ENCODE data around the gene PPTC7. TPM values are rescaled to one million over a fixed set of nuclear protein-coding genes. Genes with fewer than 3 reads are reported as not detected.
"Not testable (repeated sequence)": the region's sequence is repeated elsewhere in the genome, so short reads cannot be mapped to it uniquely, and the experiment has no call there.

PPTC7 gene
- total RNA-seq, 2 donors from 2014 or later, result 40.4 to 46.7 TPM

DNA sequence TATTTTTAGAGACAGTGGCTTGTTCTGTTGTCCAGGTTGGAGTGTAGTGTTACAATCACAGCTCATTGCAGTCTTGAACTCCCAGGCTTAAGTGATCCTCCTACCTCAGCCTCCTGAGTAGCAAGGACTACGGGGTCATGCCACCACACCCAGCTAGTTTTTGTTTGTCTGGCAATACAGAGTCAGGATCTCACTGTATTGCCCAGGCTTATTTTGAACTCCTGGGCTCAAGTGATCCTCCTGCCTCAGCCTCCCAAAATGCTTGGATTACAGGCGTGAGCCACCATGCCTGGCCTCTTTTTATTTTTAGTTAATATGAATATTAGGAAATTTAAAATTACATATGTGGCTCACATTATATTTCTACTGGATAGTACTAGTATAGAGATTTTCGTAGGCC, 28.9 kb downstream of the PPTC7 start:
- peaks cover 0 to 10% of the 10 kb centered on the region in 2 donors for H3K9me3 Mint-ChIP-seq
- ATAC-seq (no peak), DNase-seq (ENCODE audit: low spot score in 2 of 2) (no peak)
- no peak overlapping the region for H3K27ac Mint-ChIP-seq
- H3K36me3 Mint-ChIP-seq, result peaks cover 0 to 36% of the 10 kb centered on the region in 2 donors

- peak overlapping the region in 1 of 2 donors; percentile 84 for H3K27ac Mint-ChIP-seq
- peaks cover 0 to 24% of the 10 kb centered on the region in 2 donors for H3K36me3 Mint-ChIP-seq
- no peak for ATAC-seq
- no peaks in the 10 kb centered on the region for H3K9me3 Mint-ChIP-seq
- DNase-seq (ENCODE audit: low spot score in 2 of 2), result no peak
Measured at GRCh38 chr12:110550981-110551380, 32.1 kb downstream of the PPTC7 start.

DNA sequence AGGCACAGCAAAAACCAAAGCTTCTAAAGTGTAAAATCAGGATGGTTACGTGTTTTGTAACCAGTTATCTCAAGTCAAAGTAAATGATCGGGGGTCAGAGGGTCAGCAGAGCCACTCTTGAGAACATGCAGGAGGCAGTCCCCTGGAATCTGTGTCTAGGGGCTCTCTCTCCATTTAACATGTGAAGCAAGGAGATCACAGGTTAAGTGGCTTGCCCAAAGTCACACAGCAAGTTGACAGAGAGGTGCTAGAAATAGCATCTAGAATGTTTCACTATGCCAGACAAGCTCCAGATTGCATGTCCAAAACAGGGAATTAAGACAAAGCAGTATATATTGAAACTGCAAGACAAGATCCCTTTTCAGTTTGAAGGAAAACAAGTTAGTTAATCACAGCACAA, 33.4 kb downstream of the PPTC7 start:
- Mint-ChIP-seq H3K27ac (peak overlapping the region in 1 of 2 donors; percentile 30), H3K36me3 (peaks cover 0 to 30% of the 10 kb centered on the region in 2 donors)
- ATAC-seq, result no peak

GRCh38 chr12:110548678-110549077, 34.4 kb downstream of the PPTC7 start:
- DNase-seq (ENCODE audit: low spot score in 2 of 2) (no peak), ATAC-seq (no peak)
- peaks cover under 1 to 32% of the 10 kb centered on the region in 2 donors for H3K36me3 Mint-ChIP-seq
- H3K27ac Mint-ChIP-seq, result no peak overlapping the region
- H3K9me3 Mint-ChIP-seq, result no peaks in the 10 kb centered on the region

More for the DNA sequence above, 33.4 kb downstream of the PPTC7 start:
- no peaks in the 10 kb centered on the region for H3K9me3 Mint-ChIP-seq
- DNase-seq (ENCODE audit: low spot score in 2 of 2), result no peak

GRCh38 chr12:110547090-110547489, 36.0 kb downstream of the PPTC7 start:
- H3K36me3 Mint-ChIP-seq, result peaks cover 9 to 38% of the 10 kb centered on the region in 2 donors
- no peak for ATAC-seq
- H3K9me3 Mint-ChIP-seq, result no peaks in the 10 kb centered on the region
- H3K27ac Mint-ChIP-seq, result peak overlapping the region in 1 of 2 donors; percentile 74
- no peak for DNase-seq (ENCODE audit: low spot score in 2 of 2)

- H3K36me3 Mint-ChIP-seq, result peaks cover 9 to 32% of the 10 kb centered on the region in 2 donors
- ATAC-seq (no peak), DNase-seq (ENCODE audit: low spot score in 2 of 2) (no peak)
- no peaks in the 10 kb centered on the region for H3K9me3 Mint-ChIP-seq
- H3K27ac Mint-ChIP-seq, result peak overlapping the region in 1 of 2 donors; percentile 52
Measured at GRCh38 chr12:110546339-110546738, 36.8 kb downstream of the PPTC7 start.

DNA sequence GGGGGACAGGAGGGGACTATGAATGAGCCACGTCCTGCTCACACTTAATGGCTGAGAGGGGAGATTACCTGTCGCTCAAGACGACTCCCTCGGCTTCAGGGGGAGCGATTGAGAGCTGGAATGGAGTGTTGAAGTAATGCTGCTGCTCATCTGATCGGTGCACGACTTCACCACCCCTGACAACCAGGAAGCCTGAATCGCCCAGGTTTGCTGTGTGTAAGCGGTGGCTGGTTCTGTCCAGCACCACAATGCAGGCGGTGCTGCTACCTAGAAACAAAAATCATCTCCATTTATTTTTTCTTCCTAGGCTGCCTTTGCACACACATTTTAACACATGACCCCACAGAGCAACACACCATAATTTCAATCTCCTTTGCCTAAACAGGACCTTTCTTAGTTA, 37.3 kb downstream of the PPTC7 start:
- Mint-ChIP-seq H3K9me3 (no peaks in the 10 kb centered on the region), H3K36me3 (peaks cover 9 to 30% of the 10 kb centered on the region in 2 donors), H3K27ac (no peak overlapping the region)
- ATAC-seq, result no peak
- no peak for DNase-seq (ENCODE audit: low spot score in 2 of 2)

GRCh38 chr12:110545259-110545658, 37.9 kb downstream of the PPTC7 start:
- Mint-ChIP-seq H3K27ac (peak overlapping the region in 1 of 2 donors; percentile 60), H3K36me3 (peaks cover 9 to 25% of the 10 kb centered on the region in 2 donors)
- ATAC-seq, result peak in 1 of 2 donors; percentile 24
- not testable (repeated sequence) for H3K9me3 Mint-ChIP-seq; DNase-seq (ENCODE audit: low spot score in 2 of 2)

- H3K36me3 Mint-ChIP-seq, result peaks cover 13 to 25% of the 10 kb centered on the region in 2 donors
- ATAC-seq (no peak), DNase-seq (ENCODE audit: low spot score in 2 of 2) (no peak)
- H3K27ac Mint-ChIP-seq, result peak overlapping the region in 1 of 2 donors; percentile 81
- H3K9me3 Mint-ChIP-seq, result no peaks in the 10 kb centered on the region
Measured at GRCh38 chr12:110543965-110544364, 39.2 kb downstream of the PPTC7 start.

- Mint-ChIP-seq H3K27ac (peak overlapping the region; percentile 51 to 81), H3K36me3 (peaks cover 16 to 25% of the 10 kb centered on the region in 2 donors)
Measured at GRCh38 chr12:110543252-110543959, 39.7 kb downstream of the PPTC7 start.

GRCh38 chr12:110540048-110540447, 43.1 kb downstream of the PPTC7 start:
- DNase-seq (ENCODE audit: low spot score in 2 of 2) (no peak), ATAC-seq (peak in 1 of 2 donors; percentile 32)
- Mint-ChIP-seq H3K9me3 (no peaks in the 10 kb centered on the region), H3K36me3 (peaks cover 16 to 28% of the 10 kb centered on the region in 2 donors), H3K27ac (peak overlapping the region in 1 of 2 donors; percentile 44)

More at GRCh38 chr12:110543252-110543959, 39.7 kb downstream of the PPTC7 start:
- H3K9me3 Mint-ChIP-seq, result no peaks in the 10 kb centered on the region
- ATAC-seq (no peak), DNase-seq (ENCODE audit: low spot score in 2 of 2) (no peak)

GRCh38 chr12:110538869-110539622, 44.1 kb downstream of the PPTC7 start:
- Mint-ChIP-seq H3K9me3 (no peaks in the 10 kb centered on the region), H3K36me3 (peaks cover 16 to 36% of the 10 kb centered on the region in 2 donors), H3K27ac (no peak overlapping the region)
- DNase-seq (ENCODE audit: low spot score in 2 of 2) (no peak), ATAC-seq (no peak)

- no peak for ATAC-seq
- Mint-ChIP-seq H3K27ac (peak overlapping the region; percentile 28 to 36), H3K9me3 (no peaks in the 10 kb centered on the region), H3K36me3 (peaks cover 7 to 25% of the 10 kb centered on the region in 2 donors)
- DNase-seq (ENCODE audit: low spot score in 2 of 2), result no peak
Measured at GRCh38 chr12:110537605-110538409, 45.3 kb downstream of the PPTC7 start.

- peak overlapping the region in 1 of 2 donors; percentile 1 for H3K27ac Mint-ChIP-seq
- H3K36me3 Mint-ChIP-seq, result peaks cover 7 to 24% of the 10 kb centered on the region in 2 donors
- no peak for DNase-seq (ENCODE audit: low spot score in 2 of 2)
- no peaks in the 10 kb centered on the region for H3K9me3 Mint-ChIP-seq
- ATAC-seq, result no peak
Measured at GRCh38 chr12:110536834-110537604, 46.1 kb downstream of the PPTC7 start.

DNA sequence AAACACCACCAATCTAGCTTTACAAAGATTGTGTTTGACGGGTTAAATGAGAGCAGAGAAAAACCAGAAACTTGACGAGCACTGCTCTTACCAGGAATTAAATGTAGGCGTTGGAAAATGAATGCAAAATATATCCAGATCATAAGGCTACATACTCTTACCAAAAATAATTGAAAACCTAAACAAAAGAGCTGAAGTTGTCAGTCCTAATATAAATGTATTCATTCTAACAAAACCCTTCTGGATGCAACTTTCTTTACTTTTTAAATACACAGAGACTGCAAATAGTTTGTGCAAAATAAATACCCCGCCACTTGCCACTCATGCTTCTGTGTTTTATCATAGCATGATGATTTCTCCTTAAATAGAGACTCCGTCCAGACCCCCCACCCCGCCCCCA, 48.3 kb downstream of the PPTC7 start:
- Mint-ChIP-seq H3K9me3 (no peaks in the 10 kb centered on the region), H3K27ac (no peak overlapping the region), H3K36me3 (peaks cover 7 to 41% of the 10 kb centered on the region in 2 donors)

DNA sequence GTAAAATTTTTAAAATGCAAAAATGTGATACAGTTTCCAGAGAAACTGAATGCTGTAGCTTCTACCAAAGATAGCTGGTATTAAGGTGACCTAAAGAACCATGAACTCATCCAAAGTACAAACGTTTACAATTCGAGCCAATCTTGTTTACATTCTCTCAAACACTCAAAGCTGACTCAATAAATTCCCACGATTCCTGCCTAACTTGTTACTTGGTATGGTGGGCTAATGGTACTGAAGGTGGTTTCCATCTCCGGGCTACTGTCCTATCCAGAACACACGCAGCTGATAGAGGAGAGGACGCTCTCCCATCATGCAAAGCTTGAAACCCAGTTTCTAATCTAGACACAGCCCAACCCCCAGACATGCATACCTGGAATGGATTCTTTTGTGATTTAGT, 49.5 kb downstream of the PPTC7 start:
- H3K9me3 Mint-ChIP-seq, result no peaks in the 10 kb centered on the region
- DNase-seq (ENCODE audit: low spot score in 2 of 2), result no peak
- peaks cover 0 to 53% of the 10 kb centered on the region in 2 donors for H3K36me3 Mint-ChIP-seq
- no peak overlapping the region for H3K27ac Mint-ChIP-seq
- no peak for ATAC-seq

More for the DNA sequence above, 48.3 kb downstream of the PPTC7 start:
- DNase-seq (ENCODE audit: low spot score in 2 of 2) (no peak), ATAC-seq (no peak)
